Measurements from ENCODE around the gene ZBTB48. TPM values are rescaled to one million over a fixed set of nuclear protein-coding genes. Genes with fewer than 3 reads are reported as not detected.

ZBTB48 gene
- 10 to 100 TPM; 29.8 to 50.5 TPM for total RNA-seq

- Mint-ChIP-seq H3K9me3 (no peaks in the 10 kb centered on the region), H3K27me3 (no peaks in the 10 kb centered on the region), H3K36me3 (no peaks in the 10 kb centered on the region), H3K4me1 (ENCODE audit: low read depth in 2 of 2) (peaks cover 28 to 30% of the 10 kb centered on the region in 2 donors), H3K27ac (peak within 1 kb of the TSS; percentile 83 to 91), H3K4me3 (peak within 1 kb of the TSS; percentile 96)
- DNase-seq (ENCODE audit: low spot score) (peak; percentile 98), ATAC-seq (peak; percentile 99)
Measured at GRCh38 chr1:6579374-6580118, at the start of gene ZBTB48. Gene ZBTB48 (plus strand): TSS chr1:6579994. CDS start chr1:6580610, 616 bp downstream.

- Mint-ChIP-seq H3K4me3 (no peak overlapping the region), H3K36me3 (peaks cover 13% of the 10 kb centered on the region), H3K27me3 (no peaks in the 10 kb centered on the region), H3K4me1 (ENCODE audit: low read depth in 2 of 2) (peaks cover 0 to 4% of the 10 kb centered on the region in 2 donors), H3K27ac (no peak overlapping the region), H3K9me3 (no peaks in the 10 kb centered on the region)
- DNase-seq (ENCODE audit: low spot score) (no peak), ATAC-seq (no peak)
Measured at GRCh38 chr1:6530504-6531160, 49.2 kb upstream of the ZBTB48 start.

- Mint-ChIP-seq H3K36me3 (peaks cover 13% of the 10 kb centered on the region), H3K9me3 (no peaks in the 10 kb centered on the region), H3K27me3 (no peaks in the 10 kb centered on the region)
Measured at GRCh38 chr1:6531996-6532395, 47.8 kb upstream of the ZBTB48 start.

GRCh38 chr1:6534248-6534822 lies 45.5 kb upstream of the ZBTB48 start:
- no peaks in the 10 kb centered on the region for H3K27me3 Mint-ChIP-seq
- no peak for ATAC-seq
- no peak overlapping the region for H3K27ac Mint-ChIP-seq
- peaks cover 6% of the 10 kb centered on the region for H3K36me3 Mint-ChIP-seq
- H3K9me3 Mint-ChIP-seq, result no peaks in the 10 kb centered on the region
- DNase-seq (ENCODE audit: low spot score), result no peak
- no peak overlapping the region for H3K4me3 Mint-ChIP-seq
- H3K4me1 Mint-ChIP-seq (ENCODE audit: low read depth in 2 of 2), result peaks cover 0 to 2% of the 10 kb centered on the region in 2 donors

More at GRCh38 chr1:6531996-6532395, 47.8 kb upstream of the ZBTB48 start:
- no peak for ATAC-seq
- H3K4me3 Mint-ChIP-seq, result no peak overlapping the region
- DNase-seq (ENCODE audit: low spot score), result no peak
- peaks cover 0 to 4% of the 10 kb centered on the region in 2 donors for H3K4me1 Mint-ChIP-seq (ENCODE audit: low read depth in 2 of 2)
- no peak overlapping the region for H3K27ac Mint-ChIP-seq

GRCh38 chr1:6535214-6535613 lies 44.6 kb upstream of the ZBTB48 start:
- no peak for ATAC-seq
- DNase-seq (ENCODE audit: low spot score), result no peak
- Mint-ChIP-seq H3K9me3 (no peaks in the 10 kb centered on the region), H3K36me3 (peaks cover 6% of the 10 kb centered on the region), H3K4me1 (ENCODE audit: low read depth in 2 of 2) (peaks cover 0 to 2% of the 10 kb centered on the region in 2 donors), H3K27me3 (no peaks in the 10 kb centered on the region), H3K4me3 (no peak overlapping the region), H3K27ac (peak overlapping the region in 1 of 2 donors; percentile 47)

- peaks cover 6% of the 10 kb centered on the region for H3K36me3 Mint-ChIP-seq
- H3K4me3 Mint-ChIP-seq, result no peak overlapping the region
- H3K27me3 Mint-ChIP-seq, result no peaks in the 10 kb centered on the region
- H3K9me3 Mint-ChIP-seq, result no peaks in the 10 kb centered on the region
- no peak for DNase-seq (ENCODE audit: low spot score)
- no peak for ATAC-seq
- H3K27ac Mint-ChIP-seq, result no peak overlapping the region
- peaks cover 0 to 2% of the 10 kb centered on the region in 2 donors for H3K4me1 Mint-ChIP-seq (ENCODE audit: low read depth in 2 of 2)
Measured at GRCh38 chr1:6536291-6536690, 43.5 kb upstream of the ZBTB48 start.

GRCh38 chr1:6538956-6539355 lies 40.8 kb upstream of the ZBTB48 start:
- H3K36me3 Mint-ChIP-seq, result no peaks in the 10 kb centered on the region
- ATAC-seq, result no peak
- no peak overlapping the region for H3K4me3 Mint-ChIP-seq
- no peak for DNase-seq (ENCODE audit: low spot score)
- H3K4me1 Mint-ChIP-seq (ENCODE audit: low read depth in 2 of 2), result peaks cover 0 to 2% of the 10 kb centered on the region in 2 donors
- no peak overlapping the region for H3K27ac Mint-ChIP-seq
- no peaks in the 10 kb centered on the region for H3K9me3 Mint-ChIP-seq
- no peaks in the 10 kb centered on the region for H3K27me3 Mint-ChIP-seq

- ATAC-seq, result no peak
- no peaks in the 10 kb centered on the region for H3K27me3 Mint-ChIP-seq
- peaks cover 21% of the 10 kb centered on the region for H3K36me3 Mint-ChIP-seq
- no peak for DNase-seq (ENCODE audit: low spot score)
- no peak overlapping the region for H3K4me3 Mint-ChIP-seq
- H3K4me1 Mint-ChIP-seq (ENCODE audit: low read depth in 2 of 2), result peaks cover 10 to 19% of the 10 kb centered on the region in 2 donors
- H3K9me3 Mint-ChIP-seq, result no peaks in the 10 kb centered on the region
- H3K27ac Mint-ChIP-seq, result peak overlapping the region; percentile 15 to 19
Measured at GRCh38 chr1:6544831-6545230, 35.0 kb upstream of the ZBTB48 start.

GRCh38 chr1:6545276-6546112 lies 34.3 kb upstream of the ZBTB48 start:
- no peaks in the 10 kb centered on the region for H3K9me3 Mint-ChIP-seq
- no peak for ATAC-seq

GRCh38 chr1:6546326-6546725 lies 33.5 kb upstream of the ZBTB48 start:
- peak overlapping the region in 1 of 2 donors; percentile 4 for H3K27ac Mint-ChIP-seq
- peaks cover 21% of the 10 kb centered on the region for H3K36me3 Mint-ChIP-seq
- H3K4me1 Mint-ChIP-seq (ENCODE audit: low read depth in 2 of 2), result peaks cover 10 to 19% of the 10 kb centered on the region in 2 donors
- DNase-seq (ENCODE audit: low spot score), result no peak
- H3K4me3 Mint-ChIP-seq, result no peak overlapping the region
- H3K9me3 Mint-ChIP-seq, result no peaks in the 10 kb centered on the region
- no peak for ATAC-seq
- no peaks in the 10 kb centered on the region for H3K27me3 Mint-ChIP-seq

More at GRCh38 chr1:6545276-6546112, 34.3 kb upstream of the ZBTB48 start:
- no peaks in the 10 kb centered on the region for H3K27me3 Mint-ChIP-seq
- no peak for DNase-seq (ENCODE audit: low spot score)
- H3K4me1 Mint-ChIP-seq (ENCODE audit: low read depth in 2 of 2), result peaks cover 10 to 19% of the 10 kb centered on the region in 2 donors
- H3K36me3 Mint-ChIP-seq, result peaks cover 21% of the 10 kb centered on the region
- no peak overlapping the region for H3K4me3 Mint-ChIP-seq
- H3K27ac Mint-ChIP-seq, result peak overlapping the region; percentile 15 to 19

- Mint-ChIP-seq H3K36me3 (peaks cover 21% of the 10 kb centered on the region), H3K9me3 (no peaks in the 10 kb centered on the region), H3K4me3 (no peak overlapping the region), H3K27me3 (no peaks in the 10 kb centered on the region), H3K27ac (peak overlapping the region in 1 of 2 donors; percentile 4), H3K4me1 (ENCODE audit: low read depth in 2 of 2) (peaks cover 12 to 19% of the 10 kb centered on the region in 2 donors)
- DNase-seq (ENCODE audit: low spot score) (no peak), ATAC-seq (no peak)
Measured at GRCh38 chr1:6547301-6547700, 32.5 kb upstream of the ZBTB48 start.

- Mint-ChIP-seq H3K4me1 (ENCODE audit: low read depth in 2 of 2) (peaks cover 8% of the 10 kb centered on the region in 2 donors), H3K36me3 (no peaks in the 10 kb centered on the region), H3K27me3 (no peaks in the 10 kb centered on the region), H3K4me3 (peak within 1 kb of the TSS; percentile 85), H3K9me3 (no peaks in the 10 kb centered on the region), H3K27ac (peak within 1 kb of the TSS; percentile 10 to 76)
- ATAC-seq (peak; percentile 98 to 99), DNase-seq (ENCODE audit: low spot score) (peak; percentile 95)
Measured at GRCh38 chr1:6554031-6554906, 25.5 kb upstream of the ZBTB48 start, which contains the start of gene NOL9. Gene NOL9 (minus strand): TSS chr1:6554513. CDS start chr1:6554502, 11 bp downstream.

Measured in natural killer cell treated with Interleukin-12 subunit alpha and Interleukin-12 subunit beta and Interleukin-15 and Interleukin-18, amount 100 ng/mL, for 72 hours (primary cell).